NCI-H82 treated with DMSO at 0.1 percent for 48 hours (cell line): ENCODE measurements around the gene PIK3R2.
"Not testable (repeated sequence)": the region's sequence is repeated elsewhere in the genome, so short reads cannot be mapped to it uniquely, and the experiment has no call there.

Source experiments
- DNase-seq: peaks from one replicate; lab custom pipeline; 2025; ENCODE audit not compliant: unreplicated experiment; lab: John Stamatoyannopoulos, UW

The PIK3R2 gene

DNA sequence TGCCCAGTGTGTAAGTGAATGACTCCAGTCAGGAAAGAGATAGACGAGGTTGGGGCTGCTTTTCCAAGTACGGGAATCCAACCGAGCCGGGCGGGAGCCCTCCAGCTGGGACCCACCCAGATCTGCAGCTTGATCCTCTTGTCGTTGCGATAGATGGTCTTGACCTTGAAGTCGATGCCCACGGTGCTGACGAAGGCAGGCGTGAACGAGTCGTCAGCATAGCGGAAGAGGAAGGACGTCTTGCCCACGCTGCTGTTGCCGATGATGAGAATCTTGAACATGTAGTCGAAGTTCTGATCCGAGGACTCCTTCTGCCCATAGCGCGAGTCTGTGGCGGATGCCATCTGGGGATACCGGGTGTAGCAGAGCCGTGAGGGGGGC, 49.4 kb downstream of the PIK3R2 start:
- DNase-seq, result no peak

DNA sequence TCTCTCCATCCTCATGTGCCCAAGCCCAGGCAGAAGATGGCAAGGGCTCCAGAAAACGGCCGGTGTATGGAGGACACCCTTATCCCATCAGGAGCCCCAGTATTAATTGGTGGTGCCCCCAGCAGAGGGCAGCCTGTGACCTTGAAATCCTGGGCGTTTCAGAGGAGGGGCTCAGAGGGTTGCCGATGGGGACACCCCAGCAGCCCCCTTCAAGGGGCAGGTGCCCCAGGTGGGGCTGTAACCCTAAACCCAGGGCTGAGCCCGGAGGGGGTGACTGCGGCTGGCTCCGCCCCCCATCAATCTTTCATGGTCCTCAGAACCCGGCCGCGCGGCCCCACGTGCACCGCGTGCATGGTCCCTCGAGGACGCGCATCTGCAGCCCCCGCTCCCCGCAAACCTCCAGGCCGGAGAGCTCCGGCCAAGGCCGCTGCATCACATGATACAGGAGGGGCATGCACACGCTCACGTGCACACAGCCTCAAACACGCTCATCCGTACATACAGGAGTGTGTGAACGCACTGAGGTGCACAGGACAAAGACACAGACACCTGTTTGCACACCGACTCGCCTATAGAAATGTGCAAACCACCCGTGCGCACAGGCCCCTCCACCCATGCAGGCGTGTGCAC, 49.9 kb downstream of the PIK3R2 start:
- DNase-seq, result no peak

DNA sequence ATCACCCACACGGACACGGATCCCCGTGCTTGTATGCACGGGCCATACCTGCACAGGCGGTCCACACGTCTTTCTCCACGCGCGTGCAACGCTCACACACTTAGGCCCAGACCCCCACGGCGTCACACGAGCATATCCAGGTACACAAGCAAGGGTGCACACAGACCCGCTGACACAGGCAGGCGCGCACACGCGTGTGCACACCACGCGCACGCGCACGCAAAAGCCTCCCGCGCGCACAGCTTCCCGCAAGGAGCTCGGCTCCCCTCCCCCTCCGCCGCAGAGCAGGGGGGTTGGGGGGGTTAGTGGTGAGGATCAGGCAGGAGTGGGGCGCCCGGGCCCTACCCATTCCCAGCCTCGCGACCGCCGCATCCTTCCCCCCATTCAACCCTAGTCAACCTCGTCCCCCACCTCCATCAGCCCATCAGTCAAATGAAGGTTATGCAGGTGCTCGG, 50.5 kb downstream of the PIK3R2 start:
- DNase-seq, result no peak

DNA sequence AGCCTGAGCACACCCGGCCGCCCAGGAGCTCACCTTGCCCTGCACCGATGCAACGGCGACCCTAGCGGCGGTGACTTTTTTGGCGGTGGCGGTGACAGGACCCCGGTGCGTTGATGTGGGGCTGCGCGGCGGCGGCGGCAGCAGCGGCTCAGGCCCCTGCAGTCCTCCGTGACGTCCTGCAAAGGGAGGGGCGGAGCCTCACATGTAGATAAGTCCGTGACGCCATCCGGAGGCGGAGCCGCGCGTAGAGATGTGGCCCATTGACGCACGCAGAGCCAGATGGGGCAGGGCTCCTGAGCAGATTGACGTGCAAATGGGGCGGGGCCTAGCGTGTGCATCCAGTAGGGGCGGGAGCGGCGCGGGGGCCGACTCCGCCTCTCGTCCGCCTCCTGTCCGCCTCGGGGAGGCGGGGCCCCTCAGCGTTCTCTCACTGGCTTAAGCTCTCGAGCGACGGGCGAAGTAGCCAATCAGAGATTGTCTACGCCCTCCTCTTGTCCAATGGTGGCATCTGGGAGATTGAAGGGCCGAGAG, 51.0 kb downstream of the PIK3R2 start, which contains the start of gene RAB3A:
TSS of gene RAB3A (minus strand) at position 180 of the 531 bp plus-strand sequence. CDS start 1,302 bp downstream, outside the sequence.
- peak; percentile 100 for DNase-seq

DNA sequence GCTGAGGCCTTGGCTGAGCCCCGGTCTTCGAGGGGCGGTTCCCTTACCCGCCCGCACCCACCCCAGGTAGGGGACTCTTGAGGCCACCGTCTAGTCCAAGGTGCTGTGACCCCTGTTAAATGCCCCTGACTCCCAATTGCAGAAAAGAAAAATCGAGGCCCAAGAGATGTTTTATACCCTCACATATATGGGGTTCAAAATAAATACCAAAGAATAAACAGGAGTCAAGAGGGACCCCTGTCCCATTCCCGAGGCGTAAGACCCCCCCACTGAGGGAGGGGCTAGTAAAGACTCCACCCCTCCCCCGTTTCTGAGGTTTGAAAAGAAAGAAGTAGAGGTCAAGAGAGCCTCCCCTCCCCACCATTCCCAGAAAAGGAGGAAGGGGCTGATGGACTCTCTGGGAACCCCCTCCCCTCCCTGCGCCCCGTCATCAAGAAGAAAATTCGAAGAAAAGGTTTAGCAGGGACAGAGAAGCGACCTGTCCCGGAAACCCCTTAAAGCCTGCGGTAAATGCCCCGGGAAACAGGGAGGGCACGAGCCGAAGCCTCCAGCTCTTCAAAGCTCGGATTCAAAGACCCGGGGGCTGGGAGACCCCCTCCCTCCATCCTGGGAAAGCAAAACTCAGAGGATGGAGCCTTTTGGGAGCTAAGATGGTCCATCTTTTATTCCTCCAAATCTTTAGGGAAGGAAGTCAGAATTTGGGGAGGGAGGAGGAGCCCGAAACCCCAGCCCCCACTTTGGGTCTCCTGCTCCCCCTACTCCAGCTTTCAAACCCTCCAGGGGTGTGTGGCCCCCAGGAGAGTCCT, 51.6 kb downstream of the PIK3R2 start:
- no peak for DNase-seq

DNA sequence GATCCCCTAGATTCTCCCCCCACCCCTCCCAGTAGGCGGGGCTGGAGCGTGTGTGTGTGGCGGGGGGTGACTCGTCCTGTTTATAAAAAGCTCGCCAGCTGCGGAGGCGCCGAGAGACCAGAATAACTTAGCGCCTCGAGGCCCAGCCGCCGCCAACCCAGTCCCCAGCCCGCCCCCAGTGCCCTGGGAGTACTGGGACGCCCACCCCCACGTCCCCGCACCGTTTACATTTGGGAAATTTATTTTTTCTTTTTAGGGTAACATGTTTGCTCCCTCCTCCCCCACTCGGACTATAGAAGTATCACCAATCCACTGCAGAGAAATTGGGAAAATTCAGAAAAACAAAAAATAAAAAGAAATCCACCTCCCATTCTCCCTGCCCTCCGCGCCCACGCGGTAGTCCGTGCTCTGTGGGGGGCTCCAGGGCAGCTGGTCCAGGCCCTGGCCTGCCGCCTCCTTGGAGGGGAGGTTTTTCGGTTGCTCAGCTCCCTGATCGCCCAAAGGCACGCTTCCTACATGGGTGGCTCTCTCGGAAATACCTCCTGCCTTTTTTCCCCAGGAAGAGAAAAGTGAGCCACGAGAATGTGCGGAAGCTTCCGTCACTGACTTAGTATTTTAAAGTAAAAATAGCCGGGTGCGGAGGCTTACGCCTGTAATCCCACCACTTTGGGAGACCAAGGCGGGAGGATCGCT, 52.4 kb downstream of the PIK3R2 start:
- peak; percentile 67 for DNase-seq

DNA sequence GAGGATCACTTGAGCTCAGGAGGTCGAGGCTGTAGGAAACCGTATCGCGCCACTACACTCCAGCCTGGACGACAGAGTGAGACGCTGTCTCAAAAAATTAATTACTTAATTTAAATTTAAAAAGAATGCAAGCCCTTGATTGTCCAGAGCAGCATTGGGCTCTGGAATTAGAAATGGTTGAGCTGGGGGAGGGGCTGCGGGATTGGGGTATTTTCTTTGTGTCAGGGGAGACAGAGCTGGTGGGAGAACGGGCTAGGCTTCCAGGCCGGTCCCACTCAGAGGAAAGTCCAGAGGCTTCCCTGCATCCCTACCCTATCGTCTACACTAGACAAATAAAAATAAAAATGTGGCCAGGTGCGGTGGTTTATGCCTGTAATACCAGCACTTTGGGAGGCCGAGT, 53.1 kb downstream of the PIK3R2 start:
- DNase-seq, result no peak

DNA sequence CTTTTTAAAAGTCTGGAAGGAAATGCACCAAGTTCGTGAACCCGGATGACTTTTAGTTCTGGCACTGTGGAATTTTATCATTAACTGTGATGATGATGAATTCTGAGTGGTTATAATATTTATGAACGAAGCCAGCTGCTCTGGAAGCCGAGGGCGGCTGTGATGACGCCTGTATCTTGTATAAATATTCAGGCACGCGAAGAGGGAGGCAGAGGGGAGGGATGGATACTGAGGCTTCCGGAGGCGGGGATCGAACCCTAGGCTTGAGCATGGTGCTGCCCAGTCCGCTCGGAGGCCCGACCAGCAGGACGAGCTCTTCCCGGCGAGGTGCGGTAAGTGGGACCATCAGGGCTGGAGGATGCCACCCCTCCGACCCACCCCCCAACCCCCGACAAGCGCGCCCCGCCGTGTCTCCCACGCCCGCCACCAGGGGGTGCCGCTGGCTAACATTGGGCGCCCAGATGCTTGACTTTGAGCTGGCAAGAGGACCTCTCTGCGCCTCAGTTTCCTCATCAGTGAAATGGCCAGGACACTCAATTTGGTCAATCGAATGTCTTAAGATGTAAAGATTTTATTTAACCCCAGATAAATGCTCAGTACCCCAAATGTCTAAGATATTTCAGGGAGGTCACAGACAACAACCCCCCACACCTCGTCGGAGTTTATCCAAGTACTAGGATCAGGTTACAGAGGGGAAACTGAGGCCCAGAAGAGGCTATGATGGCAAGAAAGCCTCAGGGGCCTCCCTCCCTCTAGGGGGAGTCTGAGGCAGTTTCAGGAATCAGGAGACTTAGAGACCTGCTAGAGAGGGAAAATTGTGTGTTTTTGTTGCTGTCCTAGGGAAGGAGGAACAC, 55.4 kb downstream of the PIK3R2 start:
- peak; percentile 22 for DNase-seq

DNA sequence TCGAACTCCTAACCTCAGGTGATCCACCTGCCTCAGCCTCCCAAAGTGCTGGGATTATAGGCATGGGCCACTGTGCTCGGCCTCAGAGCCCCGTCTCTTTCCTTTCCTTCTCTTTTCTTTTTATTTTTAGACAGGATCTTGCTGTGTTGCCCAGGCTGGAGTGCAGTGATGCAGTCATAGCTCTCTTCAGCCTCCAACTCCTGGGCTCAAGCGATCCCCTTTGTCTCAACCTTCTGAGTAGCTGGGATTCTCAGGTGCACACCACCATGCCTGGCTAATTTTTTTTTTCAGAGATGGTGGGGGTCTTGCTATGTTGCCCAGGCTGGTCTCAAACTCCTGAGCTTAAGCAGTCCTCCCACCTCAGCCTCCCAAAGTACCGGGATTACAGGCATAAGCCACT, 56.9 kb downstream of the PIK3R2 start:
- DNase-seq, result not testable (repeated sequence)

DNA sequence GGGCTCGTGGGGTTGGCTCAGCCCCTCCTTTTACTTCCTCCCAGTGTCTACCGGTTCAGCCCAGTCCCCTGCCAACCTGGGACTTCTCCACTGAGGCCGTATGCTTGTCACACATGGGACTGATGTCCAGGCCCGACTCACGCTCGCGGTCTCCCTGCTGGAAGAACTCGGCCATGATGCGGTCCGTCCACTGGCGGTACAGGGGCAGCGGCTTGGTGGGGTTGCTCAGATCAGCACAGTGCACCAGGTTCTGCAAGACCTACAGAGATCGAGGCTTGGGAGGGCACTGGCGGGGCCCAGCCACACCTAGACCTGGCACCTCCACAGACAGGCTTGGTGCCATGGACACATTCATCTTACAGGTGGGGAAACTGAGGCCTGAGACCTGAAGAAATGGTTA, 58.7 kb downstream of the PIK3R2 start:
- no peak for DNase-seq

DNA sequence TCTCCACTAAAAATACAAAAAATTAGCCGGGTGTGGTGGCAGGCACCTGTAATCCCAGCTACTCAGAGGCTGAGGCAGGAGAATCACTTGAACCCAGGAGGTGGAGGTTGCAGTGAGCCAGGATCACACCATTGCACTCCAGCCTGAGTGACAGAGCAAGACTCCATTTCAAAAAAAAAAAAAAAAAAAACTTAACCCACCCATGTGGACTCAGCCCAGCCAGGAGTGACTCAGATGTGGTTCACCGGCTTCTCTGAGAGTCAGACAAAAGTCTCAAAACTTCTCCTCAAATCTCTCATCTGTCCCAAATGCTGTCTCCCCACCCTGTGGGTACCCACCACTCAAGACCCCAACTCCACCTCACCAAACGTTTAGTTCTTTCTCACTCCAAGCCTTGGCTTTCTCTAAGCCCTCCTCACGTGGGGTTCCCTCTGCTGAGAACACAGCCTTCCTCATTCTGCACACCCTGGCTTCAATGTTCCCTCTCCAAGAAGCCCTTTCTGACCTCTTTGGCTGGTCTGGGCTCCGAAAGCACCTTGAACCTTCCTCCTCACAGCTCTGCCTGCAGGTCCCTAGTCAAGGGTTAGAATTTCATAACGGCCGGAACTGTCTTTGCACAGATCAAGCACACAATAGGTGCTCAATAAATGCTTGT, 61.9 kb downstream of the PIK3R2 start:
- DNase-seq, result no peak

DNA sequence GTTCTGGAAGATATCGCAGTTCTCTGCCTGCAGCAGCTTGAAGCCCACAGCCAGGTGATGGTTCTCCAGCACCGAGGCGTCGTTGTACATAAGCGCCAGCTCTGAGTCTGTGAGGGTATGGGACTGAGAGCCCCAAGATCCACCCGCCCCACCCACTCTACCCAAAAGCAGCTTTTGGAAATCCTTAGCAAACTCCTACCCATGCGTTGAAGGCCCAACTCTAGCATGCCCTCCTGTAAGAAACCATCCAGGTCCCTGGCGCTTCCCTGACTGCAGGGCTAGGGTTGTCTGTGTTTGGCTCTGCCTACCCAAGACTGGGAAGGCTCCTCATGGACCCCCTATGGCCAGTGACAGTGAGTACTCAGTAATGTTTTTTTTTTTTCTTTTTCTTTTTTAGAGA, 63.8 kb downstream of the PIK3R2 start:
- DNase-seq, result no peak

DNA sequence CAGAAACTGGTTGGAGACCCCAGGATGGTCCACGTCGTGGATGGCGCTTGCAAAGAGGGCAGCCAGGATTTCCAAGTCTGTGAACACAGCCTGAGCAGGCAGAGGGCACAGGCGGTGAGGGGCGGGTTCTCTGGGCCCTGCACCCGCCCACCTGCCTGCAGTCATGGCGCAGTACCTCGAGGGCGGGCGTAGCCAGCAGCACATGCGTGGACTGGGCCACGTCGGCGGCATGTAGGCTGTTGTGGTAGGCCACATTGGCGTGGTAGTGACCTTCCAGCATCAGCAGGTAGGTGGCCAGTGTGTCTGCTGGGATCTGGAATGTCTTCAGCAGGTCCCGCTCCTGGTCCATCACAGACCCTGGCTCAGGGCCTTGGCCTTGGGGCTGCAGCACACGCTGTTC, 65.2 kb downstream of the PIK3R2 start:
- no peak for DNase-seq

DNA sequence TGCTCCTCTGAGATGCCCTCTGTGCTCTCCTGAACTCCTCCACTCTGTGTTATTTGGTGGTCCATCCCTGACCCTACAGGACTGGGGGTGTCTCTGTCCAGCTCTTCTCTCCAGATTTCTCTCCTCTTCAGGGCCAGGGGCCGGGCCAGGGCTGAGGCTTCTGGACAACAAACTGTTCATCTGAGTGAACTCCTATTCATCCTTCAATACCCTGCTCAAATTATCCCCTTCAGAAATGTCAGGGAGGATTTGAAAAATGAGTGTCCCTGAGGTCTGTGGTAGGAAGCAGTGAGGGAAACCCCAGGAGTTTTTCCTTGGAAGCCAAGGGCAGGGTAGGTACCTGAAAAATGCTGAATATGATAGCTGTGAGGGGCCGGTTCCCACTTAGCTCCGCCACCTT, 65.6 kb downstream of the PIK3R2 start:
- no peak for DNase-seq
